AG10803 (cell line): ENCODE measurements around the gene SETDB1.
"Not testable (repeated sequence)": the region's sequence is repeated elsewhere in the genome, so short reads cannot be mapped to it uniquely, and the experiment has no call there.

Source experiments
- DNase-seq: peaks from one replicate; pipeline ENCODE4 v3.0.0; 2010; ENCODE audit warnings: low read depth
- H3K4me3 ChIP-seq: 2 replicates; pipeline ENCODE4 v1.5.1; 2011; ENCODE audit warnings: mild to moderate bottlenecking, low read length, control low read depth
- TF ChIP-seq, protein P1 (sequence below): conservative IDR thresholded peaks from 2 replicates; pipeline ENCODE4 v1.5.1; 2011; ENCODE audit warnings: mild to moderate bottlenecking, low read length, control low read depth, inconsistent platforms

The SETDB1 gene

DNA sequence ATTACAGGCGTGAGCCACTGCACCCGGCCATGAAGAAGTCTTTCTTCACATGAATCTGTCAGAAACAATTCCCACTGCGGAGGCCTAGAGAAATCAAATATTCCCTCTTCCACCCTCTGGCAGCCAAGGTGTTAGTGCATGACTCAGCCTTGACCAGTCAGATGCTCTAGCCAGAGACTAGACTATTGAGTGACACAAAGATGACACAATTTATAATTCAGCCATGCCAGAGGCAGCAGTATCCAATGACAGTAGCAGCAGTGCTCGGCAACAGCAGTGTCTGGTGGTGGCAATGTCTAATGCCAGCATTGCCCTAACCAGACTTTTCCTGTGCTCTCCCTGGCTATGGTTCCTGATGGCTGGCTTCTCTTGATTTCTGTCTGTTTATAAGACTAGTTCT, 30.5 kb upstream of the SETDB1 start:
- H3K4me3 ChIP-seq: no peak overlapping the region
- TF ChIP-seq, protein P1, sequence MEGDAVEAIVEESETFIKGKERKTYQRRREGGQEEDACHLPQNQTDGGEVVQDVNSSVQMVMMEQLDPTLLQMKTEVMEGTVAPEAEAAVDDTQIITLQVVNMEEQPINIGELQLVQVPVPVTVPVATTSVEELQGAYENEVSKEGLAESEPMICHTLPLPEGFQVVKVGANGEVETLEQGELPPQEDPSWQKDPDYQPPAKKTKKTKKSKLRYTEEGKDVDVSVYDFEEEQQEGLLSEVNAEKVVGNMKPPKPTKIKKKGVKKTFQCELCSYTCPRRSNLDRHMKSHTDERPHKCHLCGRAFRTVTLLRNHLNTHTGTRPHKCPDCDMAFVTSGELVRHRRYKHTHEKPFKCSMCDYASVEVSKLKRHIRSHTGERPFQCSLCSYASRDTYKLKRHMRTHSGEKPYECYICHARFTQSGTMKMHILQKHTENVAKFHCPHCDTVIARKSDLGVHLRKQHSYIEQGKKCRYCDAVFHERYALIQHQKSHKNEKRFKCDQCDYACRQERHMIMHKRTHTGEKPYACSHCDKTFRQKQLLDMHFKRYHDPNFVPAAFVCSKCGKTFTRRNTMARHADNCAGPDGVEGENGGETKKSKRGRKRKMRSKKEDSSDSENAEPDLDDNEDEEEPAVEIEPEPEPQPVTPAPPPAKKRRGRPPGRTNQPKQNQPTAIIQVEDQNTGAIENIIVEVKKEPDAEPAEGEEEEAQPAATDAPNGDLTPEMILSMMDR: no peak
- DNase-seq: peak; percentile 29

DNA sequence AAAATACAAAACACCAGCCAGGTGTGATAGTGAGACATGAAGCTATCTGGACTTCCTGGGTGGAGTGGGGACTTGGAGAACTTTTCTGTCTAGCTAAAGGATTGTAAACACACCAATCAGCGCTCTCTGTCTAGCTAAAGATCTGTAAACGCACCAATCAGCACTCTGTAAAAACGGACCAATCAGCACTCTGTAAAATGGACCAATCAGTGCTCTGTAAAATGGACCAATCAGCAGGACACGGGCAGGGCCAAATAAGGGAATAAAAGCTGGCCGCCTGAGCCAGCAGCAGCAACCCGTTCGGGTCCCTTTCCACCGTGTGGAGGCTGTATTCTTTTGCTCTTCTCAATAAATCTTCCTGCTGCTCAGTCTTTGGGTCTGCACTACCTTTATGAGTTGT, 26.4 kb upstream of the SETDB1 start:
- DNase-seq, H3K4me3 ChIP-seq: not testable (repeated sequence)

DNA sequence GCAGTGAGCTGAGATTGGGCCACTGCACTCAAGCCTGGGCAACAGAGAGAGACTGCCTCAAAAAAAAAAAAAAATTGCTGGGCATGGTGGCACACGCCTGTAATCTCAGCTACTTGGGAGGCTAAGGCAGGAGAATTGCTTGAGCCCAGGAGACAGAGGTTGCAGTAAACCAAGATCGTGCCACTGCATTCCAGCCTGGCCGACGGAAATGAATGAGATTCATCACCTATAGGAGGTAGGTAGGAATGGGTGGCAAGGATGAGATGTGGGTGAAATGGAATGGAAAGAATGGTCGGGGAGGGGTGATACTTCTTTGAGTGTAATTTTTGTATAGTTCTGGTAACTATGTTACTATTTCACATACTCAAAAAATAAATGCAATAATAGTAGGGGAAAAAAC, 23.8 kb upstream of the SETDB1 start:
- TF ChIP-seq, protein P1: no peak
- no peak for DNase-seq
- no peak overlapping the region for H3K4me3 ChIP-seq

DNA sequence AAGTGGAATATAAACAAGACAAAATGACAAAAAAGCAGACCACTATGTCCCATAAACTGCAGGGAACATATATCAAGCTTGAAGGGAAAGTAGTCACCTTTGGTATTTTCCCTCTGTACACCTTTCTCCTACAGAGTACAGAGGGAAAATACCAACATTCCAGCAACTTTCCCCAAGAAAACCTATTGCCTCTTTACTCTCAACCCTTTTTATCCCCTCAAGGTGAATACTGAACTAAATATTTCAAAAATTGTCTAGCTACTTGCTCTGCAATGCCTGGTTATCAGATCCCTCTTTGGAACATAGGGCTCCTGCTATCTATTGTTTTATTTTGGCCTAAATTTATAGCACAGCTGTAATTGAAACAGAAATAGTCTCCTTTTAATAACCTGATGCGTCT, 23.4 kb upstream of the SETDB1 start:
- DNase-seq: no peak
- TF ChIP-seq, protein P1: no peak
- no peak overlapping the region for H3K4me3 ChIP-seq

DNA sequence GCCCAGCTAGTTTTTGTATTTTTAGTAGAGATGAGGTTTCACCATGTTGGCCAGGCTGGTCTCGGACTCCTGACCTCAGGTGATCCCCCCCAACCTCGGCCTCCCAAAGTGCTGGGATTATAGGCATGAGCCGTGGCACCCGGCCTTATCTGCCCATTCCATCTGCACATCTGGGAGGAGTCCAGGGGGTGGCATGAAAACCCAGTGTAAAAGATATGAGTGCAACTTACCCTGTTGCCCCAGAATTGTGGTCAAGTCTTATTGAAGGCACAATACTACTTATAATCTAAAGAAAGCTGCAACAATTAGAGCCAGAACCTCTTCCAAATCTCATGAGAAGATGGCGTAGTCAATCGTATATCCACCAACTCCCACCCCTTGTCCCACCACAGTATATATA, 20.9 kb upstream of the SETDB1 start:
- TF ChIP-seq, protein P1: no peak
- no peak for DNase-seq
- H3K4me3 ChIP-seq: no peak overlapping the region

DNA sequence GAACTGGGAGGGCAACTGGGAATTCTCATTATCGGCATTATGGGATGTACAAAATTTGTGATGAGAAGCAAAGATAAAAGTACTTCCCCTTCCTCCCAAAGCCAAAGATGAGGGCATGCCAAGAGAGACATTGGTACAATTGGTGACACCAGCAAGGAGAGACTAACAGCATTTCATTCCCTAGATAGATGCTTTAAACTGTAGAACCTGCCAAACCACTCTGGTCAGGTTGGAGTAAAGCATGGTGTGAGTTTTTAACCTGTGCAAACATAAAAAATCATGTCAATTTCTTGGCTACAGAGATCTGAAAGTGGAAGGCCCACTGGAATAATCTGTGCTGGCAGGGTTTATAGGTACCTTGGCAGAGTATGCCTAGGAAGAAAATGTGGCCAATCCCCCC, 19.8 kb upstream of the SETDB1 start:
- TF ChIP-seq, protein P1: no peak
- no peak overlapping the region for H3K4me3 ChIP-seq

DNA sequence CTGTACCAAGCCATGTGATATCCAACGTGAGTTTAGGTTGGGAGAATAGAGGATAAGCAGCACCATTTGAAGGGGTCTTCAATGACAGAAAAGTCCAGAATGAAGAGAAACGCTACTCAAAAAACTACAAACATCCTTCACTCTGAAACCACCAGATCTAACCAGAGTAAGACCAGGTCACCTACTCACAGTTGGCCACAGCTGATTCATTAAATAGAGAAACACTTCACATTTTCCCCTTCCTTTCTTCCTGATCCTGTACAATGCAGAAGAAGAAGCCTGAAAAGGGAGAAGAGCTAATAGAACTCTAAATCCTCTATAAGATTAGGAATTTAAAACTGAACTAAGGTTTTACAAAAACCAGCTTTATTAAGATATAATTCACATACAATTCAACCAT, 19.4 kb upstream of the SETDB1 start:
- no peak for DNase-seq
- TF ChIP-seq, protein P1: no peak
- no peak overlapping the region for H3K4me3 ChIP-seq

More for the DNA sequence above, 19.8 kb upstream of the SETDB1 start:
- DNase-seq: no peak

DNA sequence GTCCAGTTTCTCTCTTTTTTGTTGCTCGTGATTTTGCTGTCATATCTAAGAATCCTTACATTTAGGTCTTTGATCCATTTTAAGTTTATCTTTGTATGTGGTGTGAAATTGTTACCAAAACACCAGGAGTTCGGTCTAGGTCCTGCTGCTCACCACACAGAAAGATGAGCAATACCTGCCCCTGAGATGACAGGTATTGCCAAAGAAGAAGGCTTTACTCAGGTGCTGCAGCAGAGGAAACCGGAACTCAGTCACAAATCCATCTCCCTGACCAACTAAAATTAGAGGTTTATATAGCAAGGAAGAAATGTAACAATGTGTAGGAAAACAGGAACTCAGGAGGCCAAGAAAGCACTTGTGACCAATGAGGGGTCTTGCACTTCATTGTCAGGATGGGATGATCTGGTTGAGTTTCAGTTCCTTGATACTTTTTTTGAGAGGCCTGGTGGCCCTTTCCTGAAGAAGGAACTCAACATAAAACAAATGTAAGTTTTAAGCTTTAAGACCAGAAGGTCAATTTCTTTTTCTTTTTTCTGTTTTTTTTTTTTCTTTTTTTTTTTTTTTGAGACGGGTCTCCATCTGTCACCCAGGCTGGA, 16.5 kb upstream of the SETDB1 start:
- TF ChIP-seq, protein P1: no peak
- H3K4me3 ChIP-seq: no peak overlapping the region
- DNase-seq: no peak
